GM18499 (cell line): ENCODE data around the gene NPVF.

Experiments used
- ATAC-seq: cut with Tn5 transposase; IDR thresholded peaks from one replicate; pipeline ENCODE4 v1.9.1; 2021; ENCODE audit warnings: moderate number of reproducible peaks; ENCODE audit not compliant: insufficient read depth, unreplicated experiment

Gene NPVF

GRCh38 chr7:25179325-25179724 lies 49.0 kb downstream of the NPVF start:
- no peak for ATAC-seq
